Neural cell (in vitro differentiated cells): Measurements from ENCODE around the gene GABRA4. TPM values are rescaled to one million over a fixed set of nuclear protein-coding genes. Genes with fewer than 3 reads are reported as not detected.

Experiments used
- H2AFZ ChIP-seq: fragments of 200-600, 300-800 bp; sonication (generic), shearing (Covaris generic); 2 replicates; pipeline ENCODE4 v1.6.0; 2014; ENCODE audit warnings: low read depth, mild to moderate bottlenecking, antibody characterized with exemption, low read length, moderate library complexity
- H3F3A ChIP-seq: fragments of 200-600 bp; shearing (Covaris generic); 2 replicates; pipeline ENCODE4 v1.6.1; 2016; ENCODE audit warnings: mild to moderate bottlenecking, moderate library complexity, mixed read lengths, antibody characterized with exemption, low read length; ENCODE audit not compliant: insufficient read depth, poor library complexity, severe bottlenecking
- H3K27ac ChIP-seq: fragments of 200-600, 300-800 bp; sonication (generic), shearing (Covaris generic); 2 replicates; pipeline ENCODE4 v1.5.1; 2014; ENCODE audit warnings: mild to moderate bottlenecking, low read length, moderate library complexity
- H3K27me3 ChIP-seq: fragments of 300-800, 200-600 bp; sonication (generic), shearing (Covaris generic); 2 replicates; pipeline ENCODE4 v1.6.0; 2014; ENCODE audit warnings: mild to moderate bottlenecking, low read depth, low read length, moderate library complexity; ENCODE audit not compliant: insufficient read depth
- H3K36me3 ChIP-seq: fragments of 300-800, 200-600 bp; sonication (generic), shearing (Covaris generic); 2 replicates; pipeline ENCODE4 v1.5.1; 2014; ENCODE audit warnings: mild to moderate bottlenecking, antibody characterized with exemption, low read length, moderate library complexity; ENCODE audit not compliant: insufficient read depth
- H3K4me2 ChIP-seq: fragments of 300-800, 200-600 bp; sonication (generic), shearing (Covaris generic); 2 replicates; pipeline ENCODE4 v1.6.0; 2014; ENCODE audit warnings: mild to moderate bottlenecking, low read length
- H3K4me3 ChIP-seq: fragments of 300-800, 200-600 bp; sonication (generic), shearing (Covaris generic); 2 replicates; pipeline ENCODE4 v1.5.1; 2014; ENCODE audit warnings: mild to moderate bottlenecking, low read length, moderate library complexity
- H3K79me2 ChIP-seq: fragments of 200-600 bp; shearing (Covaris generic); replicated peaks from 2 replicates; pipeline ENCODE4 v1.6.0; 2014; ENCODE audit warnings: mild to moderate bottlenecking, low read length, moderate library complexity; ENCODE audit not compliant: insufficient read depth
- H3K9ac ChIP-seq: fragments of 300-800, 200-600 bp; sonication (generic), shearing (Covaris generic); 2 replicates; pipeline ENCODE4 v1.6.1; 2016; ENCODE audit warnings: mild to moderate bottlenecking, low read length, mixed read lengths
- H3K9me2 ChIP-seq: fragments of 200-600 bp; shearing (Covaris generic); 2 replicates; pipeline ENCODE4 v1.6.1; 2016; ENCODE audit warnings: mild to moderate bottlenecking, low read length, mixed read lengths; ENCODE audit not compliant: insufficient read depth
- H3K9me3 ChIP-seq: fragments of 200-600, 300-800 bp; sonication (generic), shearing (Covaris generic); 2 replicates; pipeline ENCODE4 v1.6.1; 2016; ENCODE audit warnings: mild to moderate bottlenecking, mixed run types, low read length, moderate library complexity, mixed read lengths
- H4K20me1 ChIP-seq: fragments of 200-600 bp; shearing (Covaris generic); 2 replicates; pipeline ENCODE4 v1.6.1; 2016; ENCODE audit warnings: mild to moderate bottlenecking, mixed run types; ENCODE audit not compliant: insufficient read depth
- EP300 ChIP-seq: fragments of 450-650 bp; conservative IDR thresholded peaks from 2 replicates; pipeline ENCODE4 v1.6.1; 2014; ENCODE audit warnings: antibody characterized with exemption, mild to moderate bottlenecking, moderate library complexity; ENCODE audit not compliant: poor library complexity, severe bottlenecking
- EZH2 ChIP-seq: fragments of 200-600, 300-800 bp; shearing (Covaris generic), sonication (generic); IDR thresholded peaks from 2 replicates; pipeline ENCODE4 v1.6.1; 2014; ENCODE audit warnings: antibody characterized with exemption, low read length, borderline replicate concordance, mild to moderate bottlenecking; ENCODE audit not compliant: insufficient read depth, poor library complexity, severe bottlenecking
- MXI1 ChIP-seq: fragments of 450-650 bp; conservative IDR thresholded peaks from 2 replicates; pipeline ENCODE4 v1.6.1; 2014; ENCODE audit warnings: antibody characterized with exemption, mild to moderate bottlenecking; ENCODE audit not compliant: poor library complexity, severe bottlenecking
- POLR2AphosphoS5 ChIP-seq: IDR thresholded peaks from 2 replicates; pipeline ENCODE4 v1.6.1; 2012
- RAD21 ChIP-seq: fragments of 450-650 bp; conservative IDR thresholded peaks from 2 replicates; pipeline ENCODE4 v1.6.1; 2014; ENCODE audit warnings: antibody characterized with exemption, mild to moderate bottlenecking, moderate library complexity
- SMC3 ChIP-seq: fragments of 450-650 bp; conservative IDR thresholded peaks from 2 replicates; pipeline ENCODE4 v1.6.1; 2014; ENCODE audit warnings: antibody characterized with exemption, mild to moderate bottlenecking, moderate library complexity; ENCODE audit not compliant: poor library complexity
- polyA plus RNA-seq: library from polyadenylated mRNA; depleted of rRNA; stranded (reverse); fragments of >200 nt; gene quantifications from 2 replicates; pipeline ENCODE4 v1.2.3, GENCODE V29; 2014
- TF ChIP-seq, protein P1 (sequence below): IDR thresholded peaks from 2 replicates; pipeline ENCODE4 v1.6.1; 2012; ENCODE audit warnings: borderline replicate concordance
- TF ChIP-seq, protein P2 (sequence below): fragments of 450-650 bp; IDR thresholded peaks from 2 replicates; pipeline ENCODE4 v1.5.1; 2014; ENCODE audit warnings: antibody characterized with exemption, mild to moderate bottlenecking, moderate library complexity; ENCODE audit not compliant: poor library complexity, severe bottlenecking

Gene GABRA4
- polyA plus RNA-seq, 1 donor from 2014 or later, result 0.33 TPM

DNA sequence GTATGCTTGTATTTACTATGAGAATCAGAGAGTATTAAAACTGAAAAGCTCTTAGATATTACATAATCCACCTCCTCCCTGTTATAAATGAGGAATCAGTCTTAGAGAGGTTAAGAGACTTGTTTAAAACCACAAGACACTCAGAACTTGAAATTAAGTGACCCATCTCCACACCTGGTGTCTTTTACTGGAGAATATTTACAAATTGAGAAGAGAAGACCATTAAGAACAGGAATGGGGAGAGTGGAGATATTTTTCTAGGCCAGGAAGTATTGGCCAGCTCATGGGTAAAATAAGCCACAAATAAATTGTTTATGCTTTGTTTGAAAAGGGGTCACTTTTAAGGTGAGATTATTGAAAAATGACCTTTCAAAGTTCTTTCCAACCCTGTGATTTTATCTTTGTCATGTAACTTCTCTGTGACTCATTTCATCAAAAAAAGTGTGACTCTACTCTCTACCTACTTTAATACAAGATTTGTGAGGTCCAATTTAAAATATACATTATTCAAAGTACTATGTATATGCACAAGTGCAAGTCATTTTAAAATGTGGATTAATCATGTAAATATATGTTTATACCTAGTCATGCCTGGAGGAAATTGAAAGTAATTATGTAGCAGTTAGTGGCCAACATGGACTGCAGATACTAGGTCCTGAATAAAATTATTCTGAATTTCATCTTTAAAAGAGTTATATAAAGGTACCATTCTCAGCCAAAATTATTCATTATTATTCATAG, 68.4 kb downstream of the GABRA4 start (continued):
- TF ChIP-seq, protein P1, sequence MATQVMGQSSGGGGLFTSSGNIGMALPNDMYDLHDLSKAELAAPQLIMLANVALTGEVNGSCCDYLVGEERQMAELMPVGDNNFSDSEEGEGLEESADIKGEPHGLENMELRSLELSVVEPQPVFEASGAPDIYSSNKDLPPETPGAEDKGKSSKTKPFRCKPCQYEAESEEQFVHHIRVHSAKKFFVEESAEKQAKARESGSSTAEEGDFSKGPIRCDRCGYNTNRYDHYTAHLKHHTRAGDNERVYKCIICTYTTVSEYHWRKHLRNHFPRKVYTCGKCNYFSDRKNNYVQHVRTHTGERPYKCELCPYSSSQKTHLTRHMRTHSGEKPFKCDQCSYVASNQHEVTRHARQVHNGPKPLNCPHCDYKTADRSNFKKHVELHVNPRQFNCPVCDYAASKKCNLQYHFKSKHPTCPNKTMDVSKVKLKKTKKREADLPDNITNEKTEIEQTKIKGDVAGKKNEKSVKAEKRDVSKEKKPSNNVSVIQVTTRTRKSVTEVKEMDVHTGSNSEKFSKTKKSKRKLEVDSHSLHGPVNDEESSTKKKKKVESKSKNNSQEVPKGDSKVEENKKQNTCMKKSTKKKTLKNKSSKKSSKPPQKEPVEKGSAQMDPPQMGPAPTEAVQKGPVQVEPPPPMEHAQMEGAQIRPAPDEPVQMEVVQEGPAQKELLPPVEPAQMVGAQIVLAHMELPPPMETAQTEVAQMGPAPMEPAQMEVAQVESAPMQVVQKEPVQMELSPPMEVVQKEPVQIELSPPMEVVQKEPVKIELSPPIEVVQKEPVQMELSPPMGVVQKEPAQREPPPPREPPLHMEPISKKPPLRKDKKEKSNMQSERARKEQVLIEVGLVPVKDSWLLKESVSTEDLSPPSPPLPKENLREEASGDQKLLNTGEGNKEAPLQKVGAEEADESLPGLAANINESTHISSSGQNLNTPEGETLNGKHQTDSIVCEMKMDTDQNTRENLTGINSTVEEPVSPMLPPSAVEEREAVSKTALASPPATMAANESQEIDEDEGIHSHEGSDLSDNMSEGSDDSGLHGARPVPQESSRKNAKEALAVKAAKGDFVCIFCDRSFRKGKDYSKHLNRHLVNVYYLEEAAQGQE, result no peak

DNA sequence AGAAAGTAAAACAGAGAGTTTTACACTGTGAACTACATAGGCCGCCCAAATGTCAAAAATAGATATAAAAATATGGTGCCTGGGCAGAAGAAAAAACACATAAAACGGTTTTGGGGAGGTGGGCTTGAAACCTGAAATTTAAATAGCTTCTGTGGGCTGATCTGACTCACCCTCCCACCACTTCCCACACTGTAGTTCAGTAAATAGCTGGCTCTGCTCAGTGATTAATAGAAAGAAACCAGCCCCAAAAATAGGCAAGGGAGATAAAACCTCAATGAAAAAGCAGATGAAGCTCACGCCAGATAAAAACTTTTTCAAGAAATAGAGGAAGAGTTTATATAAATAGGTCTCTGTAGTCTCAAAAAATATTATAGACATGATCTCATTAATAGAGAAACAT, 71.2 kb downstream of the GABRA4 start:
- Histone ChIP-seq H4K20me1 (no peaks in the 10 kb centered on the region), H3K27ac (no peak overlapping the region), H3K27me3 (no peaks in the 10 kb centered on the region), H2AFZ (no peak overlapping the region), H3K4me2 (no peak overlapping the region), H3K36me3 (no peaks in the 10 kb centered on the region), H3K9me2 (no peaks in the 10 kb centered on the region), H3K79me2 (no peaks in the 10 kb centered on the region), H3F3A (no peaks in the 10 kb centered on the region), H3K4me3 (no peak overlapping the region), H3K9me3 (no peaks in the 10 kb centered on the region), H3K9ac (no peak overlapping the region)
- TF ChIP-seq, protein P2, sequence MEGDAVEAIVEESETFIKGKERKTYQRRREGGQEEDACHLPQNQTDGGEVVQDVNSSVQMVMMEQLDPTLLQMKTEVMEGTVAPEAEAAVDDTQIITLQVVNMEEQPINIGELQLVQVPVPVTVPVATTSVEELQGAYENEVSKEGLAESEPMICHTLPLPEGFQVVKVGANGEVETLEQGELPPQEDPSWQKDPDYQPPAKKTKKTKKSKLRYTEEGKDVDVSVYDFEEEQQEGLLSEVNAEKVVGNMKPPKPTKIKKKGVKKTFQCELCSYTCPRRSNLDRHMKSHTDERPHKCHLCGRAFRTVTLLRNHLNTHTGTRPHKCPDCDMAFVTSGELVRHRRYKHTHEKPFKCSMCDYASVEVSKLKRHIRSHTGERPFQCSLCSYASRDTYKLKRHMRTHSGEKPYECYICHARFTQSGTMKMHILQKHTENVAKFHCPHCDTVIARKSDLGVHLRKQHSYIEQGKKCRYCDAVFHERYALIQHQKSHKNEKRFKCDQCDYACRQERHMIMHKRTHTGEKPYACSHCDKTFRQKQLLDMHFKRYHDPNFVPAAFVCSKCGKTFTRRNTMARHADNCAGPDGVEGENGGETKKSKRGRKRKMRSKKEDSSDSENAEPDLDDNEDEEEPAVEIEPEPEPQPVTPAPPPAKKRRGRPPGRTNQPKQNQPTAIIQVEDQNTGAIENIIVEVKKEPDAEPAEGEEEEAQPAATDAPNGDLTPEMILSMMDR, result no peak
- TF ChIP-seq MXI1 (no peak), EP300 (no peak), RAD21 (no peak), EZH2 (no peak), SMC3 (no peak), POLR2AphosphoS5 (no peak)
- TF ChIP-seq, protein P1, result no peak
